ENCODE measurements around the gene NT5E. TPM values are rescaled to one million over a fixed set of nuclear protein-coding genes. Genes with fewer than 3 reads are reported as not detected.

NT5E gene
- total and polyA plus RNA-seq, 2 donors (not counting 3 experiments of a cell fraction or from before 2014, with no cell fraction given): 59.3 to 115 TPM

- BruUV-seq (replicated peaks): no TSS peak
- H3K4me1 ChIP-seq (ENCODE audit: control insufficient read depth, extremely low read depth, insufficient read depth, low read length): peaks cover 31% of the 10 kb centered on the region
- ChIA-PET POLR2A (no interaction called here), CTCF (interaction anchor here (0.7 to 22.7 kb wide), 8 partner anchors 10 to 113 kb away, joined by 3 to 541 read pairs (median 4); partner anchors contain the start of gene NT5E)
- peaks cover 5% of the 10 kb centered on the region in 2 experiments for H3K36me3 ChIP-seq (ENCODE audit: control insufficient read depth in 2 of 2, extremely low read depth in 1 of 2, insufficient read depth in 2 of 2, low read length in 2 of 2)
- intact Hi-C loops (cut with micrococcal nuclease): loop anchor here (10.0 kb wide), 1 partner anchor 824 kb away; no protein-coding TSS in a partner anchor
- no peak overlapping the region for H3K9ac ChIP-seq (replicated peaks; ENCODE audit: extremely low read depth, insufficient read depth, low read length)
- peaks cover 4% of the 10 kb centered on the region for H3K79me2 ChIP-seq (ENCODE audit: control insufficient read depth, insufficient read depth, low read length)
- H3K27ac ChIP-seq (ENCODE audit: insufficient read depth, low read depth, low read length): no peak overlapping the region
- no peaks in the 10 kb centered on the region for H3K9me3 ChIP-seq (replicated peaks; ENCODE audit: control insufficient read depth, insufficient read depth, low read length)
- TF ChIP-seq POLR2A (IDR thresholded peaks at IDR 0.05; ENCODE audit: low read depth, low read length) (no peak), MYC (IDR thresholded peaks at IDR 0.05; ENCODE audit: low read depth, low read length) (no peak), EZH2 (IDR thresholded peaks at IDR 0.05; ENCODE audit: borderline replicate concordance, low read depth, low read length, severe bottlenecking) (no peak), JUN (IDR thresholded peaks at IDR 0.05; ENCODE audit: borderline replicate concordance, insufficient read depth, insufficient read length, low read depth) (no peak), GATA2 (IDR thresholded peaks at IDR 0.05; ENCODE audit: insufficient read depth, insufficient read length, low read depth, low read length) (no peak), CTCF (IDR thresholded peaks at IDR 0.05; ENCODE audit: extremely low read depth in 1 of 2, insufficient read depth in 1 of 2, low read depth in 1 of 2, low read length in 2 of 2) (no peak), FOS (IDR thresholded peaks at IDR 0.05; ENCODE audit: borderline replicate concordance, insufficient read depth, low read length) (no peak), POLR2AphosphoS5 (IDR thresholded peaks at IDR 0.05; ENCODE audit: insufficient read depth, low read depth, low read length) (no peak)
- TF ChIP-seq, protein P1, sequence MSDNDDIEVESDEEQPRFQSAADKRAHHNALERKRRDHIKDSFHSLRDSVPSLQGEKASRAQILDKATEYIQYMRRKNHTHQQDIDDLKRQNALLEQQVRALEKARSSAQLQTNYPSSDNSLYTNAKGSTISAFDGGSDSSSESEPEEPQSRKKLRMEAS (IDR thresholded peaks at IDR 0.05; ENCODE audit: insufficient read depth, insufficient read length): no peak
- dilution Hi-C loops (cut with MboI; ENCODE audit: extremely low pct_ligation_motif_present, low sequenced_read_pairs): loop anchor here (25.0 kb wide), 1 partner anchor 106 kb away; no protein-coding TSS in a partner anchor
- no peak overlapping the region for H3K4me2 ChIP-seq (ENCODE audit: insufficient read depth, low read length)
- H4K20me1 ChIP-seq (replicated peaks; ENCODE audit: control insufficient read depth, extremely low read depth, insufficient read depth, low read length): no peaks in the 10 kb centered on the region
- H3K9me1 ChIP-seq (replicated peaks; ENCODE audit: control insufficient read depth, extremely low read depth, insufficient read depth, low read length): no peaks in the 10 kb centered on the region
- no peak overlapping the region for H3K4me3 ChIP-seq (replicated peaks in 1 of 3; ENCODE audit: insufficient read depth in 1 of 3, low read depth in 1 of 3, low read length in 3 of 3)
- FAIRE-seq: no peak
- no peak for DNase-seq (ENCODE audit: low read depth, low spot score)
- no peak overlapping the region for H2AFZ ChIP-seq (ENCODE audit: low read depth, low read length)
- H3K27me3 ChIP-seq (ENCODE audit: control insufficient read depth in 2 of 2, insufficient read depth in 2 of 2, low read length in 2 of 2): no peaks in the 10 kb centered on the region
These were observed 18.4 kb downstream of the NT5E start for GRCh38 chr6:85468326-85468725.
